ENCODE results near the gene PALLD. TPM values are rescaled to one million over a fixed set of nuclear protein-coding genes. Genes with fewer than 3 reads are reported as not detected.

PALLD gene
- total RNA-seq, 2 donors from 2014 or later = 72.1 to 195 TPM

GRCh38 chr4:168504526-168504925 is 7.7 kb downstream of the PALLD start:
- Histone ChIP-seq H3K27me3 (no peaks in the 10 kb centered on the region), H3K9me3 (no peaks in the 10 kb centered on the region), H3K4me1 (no peaks in the 10 kb centered on the region), H3K9ac (ENCODE audit: low read depth in 2 of 2, low read length in 2 of 2) (no peak overlapping the region), H3K27ac (no peak overlapping the region), H3K36me3 (no peaks in the 10 kb centered on the region), H3K4me3 (no peak overlapping the region)
- intact Hi-C loops (cut with DNase I) = no loop called here
- TF ChIP-seq CTCF (IDR thresholded peaks at IDR 0.05) = no peak
- DNase-seq = no peak

- H3K4me1 ChIP-seq = no peaks in the 10 kb centered on the region
- H3K36me3 ChIP-seq = no peaks in the 10 kb centered on the region
- no peak overlapping the region for H3K4me3 ChIP-seq
- no peak overlapping the region for H3K9ac ChIP-seq (ENCODE audit: low read depth in 2 of 2, low read length in 2 of 2)
- DNase-seq = no peak
- intact Hi-C loops (cut with DNase I) = no loop called here
- no peaks in the 10 kb centered on the region for H3K27me3 ChIP-seq
- no peak overlapping the region for H3K27ac ChIP-seq
- TF ChIP-seq CTCF (IDR thresholded peaks at IDR 0.05) = no peak
- H3K9me3 ChIP-seq = no peaks in the 10 kb centered on the region
Measured at GRCh38 chr4:168506014-168506413, 9.2 kb downstream of the PALLD start.

- no peak for DNase-seq
- no peaks in the 10 kb centered on the region for H3K4me1 ChIP-seq
- no peaks in the 10 kb centered on the region for H3K27me3 ChIP-seq
- H3K36me3 ChIP-seq = no peaks in the 10 kb centered on the region
- H3K9me3 ChIP-seq = no peaks in the 10 kb centered on the region
- no peak overlapping the region for H3K9ac ChIP-seq (ENCODE audit: low read depth in 2 of 2, low read length in 2 of 2)
- intact Hi-C loops (cut with DNase I) = no loop called here
- no peak overlapping the region for H3K4me3 ChIP-seq
- no peak overlapping the region for H3K27ac ChIP-seq
- TF ChIP-seq CTCF (IDR thresholded peaks at IDR 0.05) = no peak
Measured at GRCh38 chr4:168507178-168507815, 10.4 kb downstream of the PALLD start.

GRCh38 chr4:168508683-168509082 is 11.8 kb downstream of the PALLD start:
- no peak for TF ChIP-seq CTCF (IDR thresholded peaks at IDR 0.05)
- no peak overlapping the region for H3K27ac ChIP-seq
- H3K27me3 ChIP-seq = no peaks in the 10 kb centered on the region
- no peaks in the 10 kb centered on the region for H3K9me3 ChIP-seq
- no peak for DNase-seq
- H3K9ac ChIP-seq (ENCODE audit: low read depth in 2 of 2, low read length in 2 of 2) = no peak overlapping the region
- intact Hi-C loops (cut with DNase I) = no loop called here
- no peaks in the 10 kb centered on the region for H3K4me1 ChIP-seq
- H3K36me3 ChIP-seq = no peaks in the 10 kb centered on the region
- no peak overlapping the region for H3K4me3 ChIP-seq

- Histone ChIP-seq H3K4me1 (no peaks in the 10 kb centered on the region), H3K9ac (ENCODE audit: low read depth in 2 of 2, low read length in 2 of 2) (no peak overlapping the region), H3K4me3 (no peak overlapping the region), H3K27ac (no peak overlapping the region), H3K36me3 (no peaks in the 10 kb centered on the region), H3K27me3 (no peaks in the 10 kb centered on the region), H3K9me3 (no peaks in the 10 kb centered on the region)
- intact Hi-C loops (cut with DNase I) = loop anchor here (10.0 kb wide), 1 partner anchor 415 kb away; no protein-coding TSS in a partner anchor
- TF ChIP-seq CTCF (IDR thresholded peaks at IDR 0.05) = no peak
- DNase-seq = no peak
Measured at GRCh38 chr4:168509786-168510185, 12.9 kb downstream of the PALLD start.

All from colonic mucosa (tissue), 4 donors.